ENCODE measurements around the gene CEP97.
"Not testable (repeated sequence)": the region's sequence is repeated elsewhere in the genome, so short reads cannot be mapped to it uniquely, and the experiment has no call there.

GRCh38 chr3:101777745-101778281 lies 53.4 kb downstream of the CEP97 start:
- TF ChIP-seq CTCF (conservative IDR thresholded peaks at IDR 0.05; ENCODE audit: low read depth in 2 of 2); EZH2 (IDR thresholded peaks at IDR 0.05; ENCODE audit: low read depth, unreplicated experiment); REST (IDR thresholded peaks at IDR 0.05; ENCODE audit: unreplicated experiment); POLR2AphosphoS5 (IDR thresholded peaks at IDR 0.05; ENCODE audit: low read depth); EZH2phosphoT487 (IDR thresholded peaks at IDR 0.05; ENCODE audit: unreplicated experiment); CREB1 (CRISPR knock-in tag; IDR thresholded peaks at IDR 0.05; ENCODE audit: low read depth); JUNB (IDR thresholded peaks at IDR 0.05; ENCODE audit: unreplicated experiment): not testable (repeated sequence)
